TTC549 (cell line): ENCODE data around the gene HLA-DOA.

Experiments
- FAIRE-seq: peaks from 2 replicates; lab custom pipeline; 2012; peaks lifted over from hg19 to GRCh38; lab: Jason Lieb, UNC

Gene HLA-DOA

DNA sequence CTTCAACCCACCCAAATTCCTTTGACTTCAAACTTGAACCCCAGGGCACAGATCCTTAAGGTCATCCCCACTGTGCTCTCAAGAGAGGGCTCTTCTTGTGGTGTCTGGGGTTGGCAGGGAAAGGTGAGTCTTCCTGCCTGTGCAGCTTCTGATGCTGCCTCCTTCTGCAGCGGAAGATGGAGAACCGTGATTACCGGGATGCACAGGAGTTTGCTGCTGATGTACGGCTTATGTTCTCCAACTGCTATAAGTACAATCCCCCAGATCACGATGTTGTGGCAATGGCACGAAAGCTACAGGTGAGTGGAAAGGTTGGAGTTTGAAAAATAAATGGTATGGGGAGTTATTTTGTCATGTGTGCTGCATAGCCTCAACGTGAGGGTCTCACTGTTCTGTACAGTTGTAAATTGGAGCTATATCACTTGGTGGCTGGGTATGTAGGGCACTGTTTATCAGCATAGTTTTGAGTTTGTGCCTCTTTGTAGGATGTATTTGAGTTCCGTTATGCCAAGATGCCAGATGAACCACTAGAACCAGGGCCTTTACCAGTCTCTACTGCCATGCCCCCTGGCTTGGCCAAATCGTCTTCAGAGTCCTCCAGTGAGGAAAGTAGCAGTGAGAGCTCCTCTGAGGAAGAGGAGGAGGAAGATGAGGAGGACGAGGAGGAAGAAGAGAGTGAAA is 32.0 kb downstream of the HLA-DOA start:
- FAIRE-seq, result no peak

DNA sequence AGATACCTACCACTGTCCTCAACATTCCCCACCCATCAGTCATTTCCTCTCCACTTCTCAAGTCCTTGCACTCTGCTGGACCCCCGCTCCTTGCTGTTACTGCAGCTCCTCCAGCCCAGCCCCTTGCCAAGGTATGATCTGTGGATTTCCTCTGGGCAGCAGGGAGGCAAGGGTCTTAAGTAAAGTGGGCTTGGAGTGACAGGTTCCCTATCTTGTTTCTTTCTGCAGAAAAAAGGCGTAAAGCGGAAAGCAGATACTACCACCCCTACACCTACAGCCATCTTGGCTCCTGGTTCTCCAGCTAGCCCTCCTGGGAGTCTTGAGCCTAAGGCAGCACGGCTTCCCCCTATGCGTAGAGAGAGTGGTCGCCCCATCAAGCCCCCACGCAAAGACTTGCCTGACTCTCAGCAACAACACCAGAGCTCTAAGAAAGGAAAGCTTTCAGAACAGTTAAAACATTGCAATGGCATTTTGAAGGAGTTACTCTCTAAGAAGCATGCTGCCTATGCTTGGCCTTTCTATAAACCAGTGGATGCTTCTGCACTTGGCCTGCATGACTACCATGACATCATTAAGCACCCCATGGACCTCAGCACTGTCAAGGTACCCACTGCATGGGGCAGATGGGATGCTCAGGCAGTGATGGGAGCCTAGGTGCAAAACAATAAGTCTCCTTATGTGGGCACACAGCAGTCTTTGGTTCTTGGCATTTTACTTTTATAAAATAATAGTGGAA is 32.9 kb downstream of the HLA-DOA start:
- FAIRE-seq, result no peak

DNA sequence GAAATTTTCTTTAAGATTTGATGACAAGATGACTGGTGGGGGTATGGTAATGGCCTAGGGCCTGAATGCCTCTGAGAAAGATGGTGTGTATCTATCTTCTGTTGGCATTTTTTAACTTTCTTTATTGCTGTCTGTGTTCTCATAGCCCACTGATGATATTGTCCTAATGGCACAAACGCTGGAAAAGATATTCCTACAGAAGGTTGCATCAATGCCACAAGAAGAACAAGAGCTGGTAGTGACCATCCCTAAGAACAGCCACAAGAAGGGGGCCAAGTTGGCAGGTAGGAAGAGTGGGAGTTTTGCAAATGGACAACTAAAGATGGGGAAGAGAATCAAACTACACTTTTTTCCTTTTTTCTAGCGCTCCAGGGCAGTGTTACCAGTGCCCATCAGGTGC is 33.5 kb downstream of the HLA-DOA start:
- no peak for FAIRE-seq

DNA sequence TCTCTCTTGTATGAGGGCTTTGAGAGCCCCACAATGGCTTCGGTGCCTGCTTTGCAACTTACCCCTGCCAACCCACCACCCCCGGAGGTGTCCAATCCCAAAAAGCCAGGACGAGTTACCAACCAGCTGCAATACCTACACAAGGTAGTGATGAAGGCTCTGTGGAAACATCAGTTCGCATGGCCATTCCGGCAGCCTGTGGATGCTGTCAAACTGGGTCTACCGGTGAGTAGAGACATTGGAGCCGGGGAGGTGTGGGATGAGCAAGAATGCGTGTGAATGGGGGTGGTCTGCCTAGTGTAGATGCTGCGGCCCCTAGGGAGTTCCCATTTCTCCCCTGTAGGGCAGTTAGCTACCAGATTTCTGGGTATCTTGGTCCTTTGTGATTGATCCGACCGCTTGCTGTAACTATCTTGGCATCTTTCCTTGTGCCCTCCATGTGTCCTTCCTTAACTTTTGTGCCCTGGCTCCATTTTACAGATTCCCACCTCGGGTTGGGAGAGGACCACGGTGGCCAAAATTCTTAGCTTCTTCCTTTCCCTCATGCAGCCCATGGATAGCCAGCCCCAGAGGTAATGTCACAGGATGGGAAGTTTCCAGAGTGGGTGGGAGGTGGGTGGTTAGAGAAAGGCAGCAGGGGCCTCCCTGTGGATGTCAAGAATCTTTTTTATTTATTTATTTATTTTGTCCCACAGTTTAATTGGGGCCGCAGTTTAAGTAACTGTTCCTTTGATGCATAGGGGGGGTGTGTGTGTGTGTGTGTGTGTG is 34.7 kb downstream of the HLA-DOA start:
- FAIRE-seq, result no peak

DNA sequence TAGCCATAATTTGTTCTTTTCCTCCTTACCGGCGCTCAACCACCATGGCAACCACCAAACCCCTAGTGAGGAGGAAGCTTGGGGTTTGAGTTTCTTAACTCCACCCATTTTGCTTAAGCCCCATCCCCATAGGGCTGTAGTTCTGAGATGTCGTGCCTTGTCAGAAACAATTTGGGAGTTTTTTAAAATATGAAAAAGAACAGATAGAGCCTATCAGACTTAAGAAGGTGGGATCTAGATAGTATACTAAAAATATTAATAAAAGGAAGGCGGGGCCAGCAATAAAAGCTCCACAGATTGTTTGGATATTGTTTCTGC is 35.4 kb downstream of the HLA-DOA start:
- FAIRE-seq, result no peak

DNA sequence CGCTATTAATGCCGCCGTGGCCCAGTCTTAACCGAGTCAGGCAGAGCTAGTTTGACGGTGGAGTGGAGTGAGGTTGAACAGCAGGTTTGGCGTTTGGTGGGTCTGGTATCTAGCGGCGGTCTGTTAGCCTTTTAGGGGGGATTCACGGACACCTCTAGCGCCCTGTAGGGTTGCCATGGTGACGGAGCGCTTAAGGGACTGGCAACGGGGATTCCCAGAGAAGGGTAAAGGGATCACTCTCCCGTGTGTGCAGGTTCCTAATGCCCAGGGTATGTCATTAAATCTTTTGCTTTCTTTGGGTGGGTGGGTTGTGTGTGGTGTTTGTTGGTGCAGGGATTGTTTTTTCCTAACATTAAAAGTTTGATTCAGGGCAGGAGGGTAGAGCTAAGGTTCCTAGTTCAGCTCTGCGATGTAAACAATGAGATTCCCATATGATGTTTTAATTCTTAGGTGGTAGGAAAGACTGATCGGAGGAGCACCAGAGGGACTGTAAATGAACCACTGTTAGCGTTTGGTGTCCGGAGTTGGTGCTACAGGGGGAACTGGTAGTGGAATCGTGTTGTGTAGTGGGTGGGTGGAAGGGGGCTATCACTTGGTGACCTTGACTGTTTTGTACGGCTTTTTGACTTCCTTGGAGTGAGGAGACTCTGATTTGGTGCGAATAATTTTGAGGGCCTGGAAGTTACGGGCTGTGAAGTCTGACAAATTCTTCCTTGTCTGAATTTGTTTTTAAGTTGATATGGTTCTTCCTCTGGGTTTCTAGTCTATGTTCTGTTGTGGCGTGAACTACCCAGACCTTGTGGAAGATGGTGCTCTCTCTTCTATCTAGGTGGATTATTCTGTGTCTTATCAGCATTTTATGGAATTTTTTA is 36.0 kb downstream of the HLA-DOA start:
- FAIRE-seq, result no peak

DNA sequence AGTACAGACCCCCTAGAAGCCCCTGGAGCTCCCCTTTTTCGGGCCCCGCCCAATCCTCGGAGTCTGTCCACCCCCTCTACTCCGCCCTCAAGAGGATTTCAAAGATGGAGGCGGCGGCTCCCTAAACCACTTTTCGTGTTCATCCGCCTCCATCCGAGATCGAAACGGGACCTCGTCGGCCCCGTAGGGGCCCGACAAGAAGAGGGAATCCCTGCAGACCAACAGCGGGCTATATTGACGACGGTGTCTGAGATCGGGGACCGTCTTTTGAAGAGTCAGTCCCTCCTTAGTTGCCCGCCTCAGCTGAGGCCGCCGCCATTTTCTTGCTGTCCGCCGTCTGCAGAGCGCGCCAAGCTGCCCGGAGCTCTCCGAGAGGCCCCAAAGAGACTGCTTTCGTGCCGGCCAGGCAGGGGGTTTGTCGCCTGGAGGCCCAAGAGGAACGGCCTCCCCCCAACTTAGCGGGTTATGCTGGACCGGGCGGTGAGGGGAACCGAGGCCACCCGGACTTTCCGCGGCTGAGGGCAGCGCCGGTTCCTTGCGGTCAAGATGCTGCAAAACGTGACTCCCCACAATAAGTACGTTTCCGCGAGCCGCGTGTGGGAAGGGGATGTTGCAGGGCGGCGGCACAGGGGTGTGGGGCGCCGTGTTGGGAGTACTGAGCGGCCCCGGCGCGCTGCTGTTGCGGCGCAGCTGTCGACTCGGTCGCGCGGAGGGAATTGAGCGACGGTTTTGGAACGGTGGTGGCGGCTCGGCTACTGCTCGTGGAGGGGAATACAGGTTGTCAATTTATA is 36.8 kb downstream of the HLA-DOA start:
- FAIRE-seq, result no peak

DNA sequence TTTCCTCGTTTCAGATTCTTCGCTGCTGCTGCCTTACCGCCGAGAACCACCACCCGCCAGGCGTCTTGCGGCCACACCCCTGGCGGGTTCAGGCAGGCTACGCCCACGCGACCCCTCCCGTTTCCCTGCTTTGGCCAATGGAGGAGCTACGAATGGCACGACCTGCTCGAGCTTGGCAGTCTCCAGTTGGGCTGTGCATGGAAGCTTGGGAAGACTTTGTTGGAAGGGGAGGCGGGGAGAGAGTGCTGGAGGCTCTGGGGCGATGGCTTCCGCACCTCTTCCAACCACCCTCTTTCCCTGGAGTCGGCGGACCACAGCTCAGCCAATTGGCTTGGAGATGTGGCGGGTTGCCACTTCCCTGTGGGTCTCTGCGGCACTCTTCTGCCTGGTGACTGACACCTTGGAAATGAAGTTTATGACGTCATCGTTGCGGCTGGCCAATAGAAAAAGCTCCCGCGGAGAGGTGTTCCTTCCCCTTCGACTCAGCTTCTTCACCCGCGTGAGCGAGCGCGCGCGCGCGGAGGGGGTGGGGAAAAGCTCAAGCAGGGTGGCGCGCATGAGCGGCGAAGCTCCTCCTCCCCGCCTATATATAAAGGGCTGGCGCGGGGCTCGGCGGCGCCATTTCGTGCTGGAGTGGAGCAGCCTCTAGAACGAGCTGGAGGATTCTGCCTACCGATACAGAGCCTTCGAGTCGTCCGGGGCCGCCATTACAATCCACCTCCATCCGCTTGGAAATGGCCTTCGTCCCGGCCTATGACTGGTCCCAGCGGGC is 37.6 kb downstream of the HLA-DOA start:
- peak; percentile 89 for FAIRE-seq

DNA sequence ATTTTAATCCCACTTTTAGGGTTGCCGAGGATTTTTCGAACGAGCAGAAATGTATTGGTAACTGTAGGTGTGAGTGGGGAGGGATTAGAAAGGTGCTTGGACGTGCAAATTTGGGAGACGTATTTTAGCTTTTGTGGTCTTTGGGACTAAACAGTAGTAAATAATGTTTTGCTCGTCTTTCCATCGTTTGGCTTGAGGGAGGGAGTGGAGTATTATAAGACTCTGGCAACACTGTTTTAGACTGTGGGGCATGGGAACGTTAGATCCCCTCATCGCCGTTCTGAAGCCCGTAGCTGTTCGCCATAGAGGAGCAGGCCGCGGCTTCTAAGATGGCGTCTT is 38.2 kb downstream of the HLA-DOA start:
- no peak for FAIRE-seq

DNA sequence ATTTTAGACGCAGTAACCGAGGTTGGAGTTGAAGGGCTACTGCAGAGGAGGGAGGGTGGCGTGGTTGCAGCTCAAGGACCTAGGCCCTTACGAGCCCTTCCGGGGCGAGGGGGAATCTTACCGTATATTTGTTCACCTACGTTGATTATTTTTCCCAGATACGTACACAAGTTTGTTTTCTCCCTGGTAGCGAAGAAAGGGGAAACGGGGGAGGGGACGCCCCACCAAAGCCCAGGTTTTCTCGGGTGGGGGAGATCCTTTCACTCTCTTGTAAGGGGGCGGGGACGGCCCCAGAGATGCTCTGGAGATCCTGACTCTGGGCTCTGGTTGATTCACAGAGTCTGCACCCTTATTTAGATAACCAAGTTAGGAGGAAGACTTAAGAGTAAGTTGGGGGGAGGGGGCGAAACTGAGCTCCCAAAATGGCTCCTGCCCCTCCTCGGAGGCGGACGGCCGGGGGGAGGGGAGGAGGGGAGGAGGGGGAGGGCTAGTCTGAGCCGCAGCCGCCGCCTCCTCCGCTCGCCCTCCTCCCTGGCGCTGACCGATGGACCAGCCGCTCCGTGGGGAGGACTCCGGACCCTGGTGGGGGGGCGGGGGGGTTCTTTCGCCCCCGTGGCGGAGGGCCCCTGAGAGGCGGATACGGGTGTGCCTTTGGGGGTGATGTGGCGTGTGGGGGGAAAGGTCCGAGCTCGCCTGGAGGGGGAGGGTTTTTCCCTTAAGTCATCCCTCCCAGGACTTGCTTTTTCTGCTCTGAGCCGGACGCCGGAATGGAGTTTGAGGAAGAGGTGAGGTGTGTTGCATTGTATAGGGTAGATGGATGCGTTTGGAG is 38.8 kb downstream of the HLA-DOA start:
- no peak for FAIRE-seq

DNA sequence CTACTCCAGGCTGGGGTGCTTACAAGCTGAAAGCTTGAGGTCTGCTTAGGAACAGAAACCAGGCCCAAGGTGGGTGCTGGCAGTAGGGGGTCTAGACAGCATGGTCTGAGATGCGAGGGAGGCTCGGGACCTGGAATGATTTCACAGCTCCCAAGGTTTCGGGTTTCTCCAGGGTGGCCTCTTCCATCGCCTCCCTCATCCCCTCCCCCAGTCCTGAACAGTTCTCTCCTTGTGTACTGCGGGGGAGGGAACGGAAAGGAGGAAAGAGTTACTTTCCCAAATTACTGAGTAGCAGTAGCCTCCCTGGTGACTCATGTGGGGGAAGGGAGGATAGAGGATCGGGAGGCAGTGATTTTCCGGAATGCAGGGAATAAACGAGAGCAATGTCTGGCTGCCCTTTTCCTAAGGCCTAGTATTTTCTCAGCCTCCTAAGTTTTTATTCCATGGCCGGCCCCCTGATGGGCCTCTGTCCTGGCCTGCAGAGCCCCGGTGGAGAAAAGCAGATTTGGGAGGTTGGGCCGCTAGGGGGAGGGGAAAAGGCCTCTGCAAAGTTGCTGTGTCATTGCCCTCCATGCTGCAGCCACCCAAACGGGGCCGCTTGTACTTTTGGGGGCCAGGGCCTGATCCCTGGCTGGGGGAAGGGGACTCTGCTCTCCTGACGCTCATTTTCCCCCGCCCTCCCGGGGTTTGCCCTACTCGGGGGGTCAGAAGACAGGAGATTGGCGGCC is 39.5 kb downstream of the HLA-DOA start:
- FAIRE-seq, result peak; percentile 58

DNA sequence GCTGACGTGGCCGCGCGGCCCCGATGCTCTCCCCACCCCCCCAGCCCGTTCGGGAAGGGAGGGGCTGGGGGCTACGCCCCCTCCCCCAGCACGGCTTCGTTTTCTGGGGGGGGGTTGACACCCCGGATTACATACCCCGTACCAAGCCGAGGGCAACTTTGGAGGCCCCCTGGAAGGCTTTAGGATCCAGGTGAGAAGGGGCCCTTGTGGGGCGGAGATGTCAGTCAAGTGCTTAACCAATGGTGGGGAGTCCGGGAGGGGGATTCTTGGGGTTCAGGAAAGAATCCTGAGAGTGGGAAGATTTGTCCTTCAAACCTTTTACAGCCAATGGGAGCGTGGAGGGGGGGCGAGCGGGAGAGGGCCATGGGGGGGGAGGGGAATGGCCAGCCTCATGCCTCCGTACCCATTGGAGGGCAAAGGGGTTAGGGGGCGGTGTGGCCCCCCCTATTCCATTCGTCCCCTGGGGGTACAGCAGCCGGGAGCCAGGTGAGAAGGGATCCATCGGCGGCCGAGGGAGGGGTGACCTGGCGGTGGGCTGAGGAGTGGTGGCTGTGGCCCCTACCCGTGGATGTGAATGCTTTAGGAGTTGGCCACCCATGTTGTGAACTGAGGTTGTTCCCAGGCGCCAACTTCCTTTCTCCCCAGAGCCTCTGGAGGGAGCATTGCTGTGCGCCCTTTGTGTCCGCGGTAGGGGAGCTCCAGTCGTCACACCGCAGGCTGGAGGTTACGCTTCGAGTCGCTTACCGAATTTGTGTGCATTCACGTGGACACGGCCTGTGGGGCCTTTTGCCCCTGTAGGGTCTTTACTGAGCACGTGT is 40.3 kb downstream of the HLA-DOA start:
- FAIRE-seq, result no peak

DNA sequence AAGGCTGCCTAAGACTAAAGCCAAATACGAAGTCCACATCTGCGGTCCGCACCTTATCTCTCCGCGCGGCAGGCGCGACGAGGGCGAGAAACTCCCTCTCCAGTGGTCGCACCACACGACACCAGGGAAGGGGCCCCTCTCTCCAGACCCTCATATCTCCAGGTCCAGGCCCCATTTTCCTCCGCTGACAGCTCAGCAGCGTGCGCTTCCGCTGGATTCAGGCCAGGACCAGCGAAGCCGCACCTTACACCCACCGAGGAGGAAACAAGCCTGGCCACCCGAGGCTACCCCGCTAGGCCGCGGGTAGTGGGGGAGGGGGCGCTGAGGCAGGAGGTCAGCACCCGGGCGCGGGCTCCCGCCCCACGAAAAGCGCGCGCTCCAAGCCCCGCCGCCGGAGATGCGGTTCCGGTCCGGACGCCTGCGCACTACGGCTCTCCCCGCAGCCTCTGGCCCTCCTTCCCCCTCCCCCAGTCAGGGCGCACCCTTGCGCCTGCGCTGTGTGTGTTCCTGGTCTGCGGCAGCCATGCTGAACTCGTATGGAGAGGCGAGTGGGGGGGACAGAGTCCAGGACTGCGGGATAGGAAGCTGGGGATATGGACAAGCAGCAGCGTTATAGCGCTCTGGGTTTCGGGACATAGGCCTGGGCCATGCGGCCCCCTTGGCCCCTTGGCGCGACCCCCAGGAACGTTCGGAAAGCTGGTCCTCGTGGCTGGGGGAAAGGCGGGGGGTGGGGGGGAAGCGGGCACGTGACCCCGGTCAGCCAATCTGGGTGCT is 41.1 kb downstream of the HLA-DOA start, which contains the start of gene BRD2:
TSS of gene BRD2 (plus strand) at position 502 of the 774 bp plus-strand sequence. CDS start 4,305 bp downstream, outside the sequence.
- FAIRE-seq, result no peak

DNA sequence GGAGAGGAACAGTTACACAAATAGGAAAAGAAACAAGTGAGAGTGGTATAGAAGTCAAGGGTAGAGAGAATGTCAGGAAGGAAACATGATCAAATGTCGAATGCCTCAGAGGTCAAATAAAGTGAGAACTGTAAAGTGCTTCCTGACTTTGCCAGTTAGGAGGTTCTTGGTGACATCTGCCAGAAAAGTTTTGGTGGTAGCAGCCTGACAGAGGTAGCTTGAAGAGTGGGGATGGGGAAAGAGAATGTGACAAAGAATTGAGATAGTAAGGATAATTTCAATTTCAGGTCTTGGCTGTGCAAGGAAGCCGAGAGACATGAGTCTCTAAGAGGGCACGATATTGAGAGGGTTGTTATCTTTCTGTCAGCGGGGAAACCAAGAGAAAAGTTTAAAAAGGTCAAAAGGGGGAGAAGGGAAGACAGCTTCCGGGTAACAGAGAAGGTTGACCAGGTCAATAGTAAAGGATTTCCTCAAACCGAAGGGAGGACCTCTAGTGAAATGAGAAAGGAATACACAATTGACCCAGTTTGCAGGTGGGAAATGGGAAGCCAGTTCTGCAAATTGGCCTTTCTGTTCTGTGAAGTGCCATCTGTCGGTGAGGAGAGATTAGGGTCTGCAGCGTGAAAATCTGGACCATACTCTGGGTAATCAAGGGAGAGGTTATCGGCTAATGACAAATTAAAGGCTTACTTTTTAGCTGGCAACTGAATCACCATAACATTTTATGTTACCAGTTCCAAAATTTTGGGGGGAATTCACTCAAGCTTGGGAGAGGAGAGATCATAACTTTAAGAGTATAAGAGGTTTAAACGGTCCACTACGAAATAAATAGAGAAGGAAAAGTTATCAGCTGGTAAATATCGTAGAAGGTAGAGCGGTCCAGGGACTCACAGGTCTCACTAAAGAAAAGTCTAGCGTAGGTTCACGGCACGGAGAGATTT is 42.0 kb downstream of the HLA-DOA start:
- FAIRE-seq, result no peak

DNA sequence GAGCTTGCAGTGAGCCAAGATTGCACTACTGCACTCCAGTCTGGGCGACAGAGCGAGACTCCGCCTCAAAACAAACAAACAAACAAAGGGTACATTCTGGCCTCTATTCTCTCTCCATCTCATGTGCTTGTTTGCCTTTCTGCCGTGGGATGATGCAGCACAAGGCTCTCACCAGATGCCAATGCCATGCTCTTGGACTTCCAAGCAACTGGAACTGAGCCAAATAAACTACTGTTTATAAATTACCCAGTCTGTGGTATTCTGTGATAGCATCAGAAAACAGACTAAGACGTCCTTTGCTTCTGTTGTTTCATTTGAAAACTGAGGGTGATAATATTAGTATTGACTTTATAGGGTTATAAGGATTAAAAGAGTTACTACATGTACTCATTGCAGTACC is 44.6 kb downstream of the HLA-DOA start:
- no peak for FAIRE-seq

DNA sequence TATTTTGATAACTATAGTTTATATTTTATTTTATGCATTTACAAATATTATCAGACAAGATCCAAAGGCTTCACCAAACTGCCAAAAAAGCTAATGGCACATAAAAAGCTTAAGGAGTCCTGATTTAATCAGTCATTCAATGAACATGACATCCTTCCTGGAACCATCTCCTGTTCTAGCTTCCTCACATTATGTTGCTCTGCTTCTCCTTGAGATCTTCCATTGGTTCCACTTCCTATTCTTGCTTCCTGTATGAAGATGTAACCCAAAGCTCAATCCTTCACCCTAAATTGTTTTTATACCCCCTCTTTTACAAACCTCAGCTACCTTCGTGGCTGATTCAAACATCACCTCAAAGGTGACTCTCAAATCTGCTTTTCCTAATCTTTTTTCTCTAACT is 45.5 kb downstream of the HLA-DOA start:
- FAIRE-seq, result no peak
